ENCODE results near the gene BRMS1L. TPM values are rescaled to one million over a fixed set of nuclear protein-coding genes. Genes with fewer than 3 reads are reported as not detected.

The BRMS1L gene
- polyA plus RNA-seq, 1 of the 3 experiments (the other 2 are of a cell fraction): 7.1 TPM

- TF ChIP-seq REST (IDR thresholded peaks at IDR 0.05; ENCODE audit: low read depth, low read length): no peak
- no peak for TF ChIP-seq IRF3 (IDR thresholded peaks at IDR 0.05; ENCODE audit: low read depth, low read length)
- TF ChIP-seq PBX3 (IDR thresholded peaks at IDR 0.05): no peak
- TF ChIP-seq CHD2 (IDR thresholded peaks at IDR 0.05; ENCODE audit: low read length, partially characterized antibody): no peak
Observed at GRCh38 chr14:35900741-35901140, 74.6 kb downstream of the BRMS1L start (continued).

- H3F3A ChIP-seq (replicated peaks; ENCODE audit: insufficient read depth): no peaks in the 10 kb centered on the region
- H3K4me3 ChIP-seq (ENCODE audit: low read depth in 2 of 2, low read length in 1 of 2): no peak overlapping the region
- H3K79me2 ChIP-seq (ENCODE audit: insufficient read depth): no peaks in the 10 kb centered on the region
- WGBS (ENCODE audit: low lambda C conversion rate): 42% methylated on average over 4 of the region's 4 CpGs
- POLR2A ChIA-PET: no interaction called here
- H4K20me1 ChIP-seq (ENCODE audit: insufficient read depth): no peaks in the 10 kb centered on the region
- no peaks in the 10 kb centered on the region for H3K9me2 ChIP-seq
- no peak overlapping the region for H3K27ac ChIP-seq (ENCODE audit: low read depth in 2 of 2, low read length in 1 of 2)
- H3K36me3 ChIP-seq (replicated peaks in 1 of 2; ENCODE audit: control insufficient read depth in 1 of 2, insufficient read depth in 2 of 2, low read length in 1 of 2): no peaks in the 10 kb centered on the region
- H2AFZ ChIP-seq (ENCODE audit: low read depth): no peak overlapping the region
- H3K4me1 ChIP-seq (ENCODE audit: control insufficient read depth in 1 of 2, insufficient read depth in 2 of 2, low read depth in 1 of 2, low read length in 1 of 2): no peaks in the 10 kb centered on the region
- peaks cover 3% of the 10 kb centered on the region; the same call in 1 of the 2 replicates for H3K27me3 ChIP-seq (ENCODE audit: insufficient read depth)
- CTCF ChIA-PET: interaction anchor here (1.0 kb wide), 1 partner anchor 160 kb away, joined by 3 read pairs; no protein-coding TSS in a partner anchor
- TF ChIP-seq REST (IDR thresholded peaks at IDR 0.05; ENCODE audit: low read depth, low read length): no peak
- TF ChIP-seq ZBTB33 (IDR thresholded peaks at IDR 0.05; ENCODE audit: borderline replicate concordance, low read depth): no peak
- no peak for TF ChIP-seq EP300 (IDR thresholded peaks at IDR 0.05; ENCODE audit: borderline replicate concordance in 1 of 2, low read depth in 1 of 2, low read length in 1 of 2)
- no peak for TF ChIP-seq TCF12 (IDR thresholded peaks at IDR 0.05)
- TF ChIP-seq SMC3 (IDR thresholded peaks at IDR 0.05; ENCODE audit: low read depth, low read length): no peak
- TF ChIP-seq IRF3 (IDR thresholded peaks at IDR 0.05; ENCODE audit: low read depth, low read length): no peak
- no peak for TF ChIP-seq NRF1 (IDR thresholded peaks at IDR 0.05; ENCODE audit: low read depth, low read length)
- no peak for DNase-seq
- no peaks in the 10 kb centered on the region for H3K9me3 ChIP-seq
- H3K4me2 ChIP-seq: no peak overlapping the region
- H3K9ac ChIP-seq: no peak overlapping the region
Observed at GRCh38 chr14:35909665-35910064, 83.5 kb downstream of the BRMS1L start.

Measured in SK-N-SH (cell line).